HCT116 (cell line): ENCODE data around the gene CNTNAP2. TPM values are rescaled to one million over a fixed set of nuclear protein-coding genes. Genes with fewer than 3 reads are reported as not detected.

Experiments
- ATAC-seq: fragments of 200-7000 bp; cut with Tn5 transposase; 2 replicates; pipeline ENCODE4 v1.9.1; 2020; ENCODE audit warnings: mild to moderate bottlenecking, moderate library complexity
- BruUV-seq: library from RNA; stranded (reverse); fragments of 400-500 nt; replicated peaks from 2 replicates; lab custom pipeline; 2021; lab: Mats Ljungman, UMichigan
- CTCF ChIA-PET: fragments of 300-600 bp; sonication (Branson Sonifier 250); formaldehyde crosslinking; loops from one replicate; lab custom pipeline; 2021; ENCODE audit warnings: antibody characterized with exemption; lab: Charles Lee
- POLR2A ChIA-PET: fragments of 300-600, 350-600 bp; sonication (Branson Sonifier 250); formaldehyde crosslinking; loops from one replicate; lab custom pipeline; 2021; ENCODE audit warnings: antibody characterized with exemption; lab: Charles Lee
- RAD21 ChIA-PET, 2 experiments: fragments of 300-600 bp; sonication (Branson Sonifier 250); formaldehyde crosslinking; loops; one replicate each; lab custom pipeline; 2023; ENCODE audit warnings: low total read pairs in 2 of 2; ENCODE audit not compliant: uncharacterized antibody in 2 of 2, unreplicated experiment in 2 of 2, low non-redundant PET in 1 of 2; lab: Charles Lee
- DNase-seq: peaks from one replicate; pipeline ENCODE4 v3.0.0-alpha.2; 2010; ENCODE audit warnings: low read depth, low spot score
- H2AFZ ChIP-seq: fragments of 200-600 bp; shearing (Covaris generic), sonication (generic); 2 replicates; pipeline ENCODE4 v1.6.1; 2017; ENCODE audit warnings: low read depth, mixed run types, mixed read lengths, antibody characterized with exemption, low read length; ENCODE audit not compliant: poor library complexity, severe bottlenecking
- H3K27ac ChIP-seq: 2 replicates; pipeline ENCODE4 v1.5.1; 2012; ENCODE audit warnings: low read depth, low read length
- H3K27me3 ChIP-seq: fragments of 200-600 bp; sonication (generic); 2 replicates; pipeline ENCODE4 v1.6.1; 2016; ENCODE audit warnings: mixed run types, low read length, mixed read lengths; ENCODE audit not compliant: insufficient read depth
- H3K36me3 ChIP-seq, 2 experiments: fragments of 200-500 bp in 1 of 2; fragments of 200-600 bp in 1 of 2; sonication (Bioruptor generic) in 1 of 2; sonication (generic) in 1 of 2; 2 replicates each; pipeline versions ENCODE4 v1.5.1 to v1.6.1; 2014 to 2016; ENCODE audit warnings: low read length in 2 of 2, inconsistent platforms in 1 of 2, mixed read lengths in 1 of 2, mixed run types in 1 of 2; ENCODE audit not compliant: insufficient read depth in 2 of 2, control insufficient read depth in 1 of 2
- H3K4me1 ChIP-seq, 2 experiments: fragments of 200-600 bp in 1 of 2; sonication (generic) in 1 of 2; 2 replicates each; pipeline versions ENCODE4 v1.5.1 to v1.6.1; 2012 to 2017; ENCODE audit warnings: low read length in 2 of 2, inconsistent platforms in 1 of 2, mild to moderate bottlenecking in 1 of 2, mixed read lengths in 1 of 2, mixed run types in 1 of 2, moderate library complexity in 1 of 2; ENCODE audit not compliant: insufficient read depth in 2 of 2, control insufficient read depth in 1 of 2
- H3K4me2 ChIP-seq: fragments of 200-600 bp; sonication (generic); 2 replicates; pipeline ENCODE4 v1.6.1; 2017; ENCODE audit warnings: mixed run types, low read length, mixed read lengths
- H3K4me3 ChIP-seq, 2 experiments: fragments of 200-600 bp in 1 of 2; sonication (generic) in 1 of 2; replicated peaks in 1 of 2; 2 replicates each; pipeline ENCODE4 v1.5.1; 2011 to 2016; ENCODE audit warnings: low read length in 2 of 2, control low read depth in 1 of 2, low read depth in 1 of 2, mild to moderate bottlenecking in 1 of 2, mixed read lengths in 1 of 2, mixed run types in 1 of 2
- H3K79me2 ChIP-seq: fragments of 200-600 bp; sonication (generic); 2 replicates; pipeline ENCODE4 v1.6.1; 2017; ENCODE audit warnings: mild to moderate bottlenecking, mixed run types, low read length, moderate library complexity, mixed read lengths; ENCODE audit not compliant: insufficient read depth
- H3K9ac ChIP-seq: fragments of 200-600 bp; sonication (generic); 2 replicates; pipeline ENCODE4 v1.6.1; 2016; ENCODE audit warnings: low read length, mixed read lengths
- H3K9me2 ChIP-seq: fragments of 200-600 bp; sonication (generic), shearing (Covaris generic); 2 replicates; pipeline ENCODE4 v1.6.1; 2017; ENCODE audit warnings: mixed run types, mild to moderate bottlenecking, moderate library complexity; ENCODE audit not compliant: insufficient read depth
- H3K9me3 ChIP-seq, 2 experiments: fragments of 200-500 bp in 1 of 2; fragments of 200-600 bp in 1 of 2; sonication (Bioruptor generic) in 1 of 2; sonication (generic) in 1 of 2; 2 replicates each; pipeline ENCODE4 v1.6.1; 2014 to 2017; ENCODE audit warnings: low read length in 2 of 2, mixed read lengths in 2 of 2, inconsistent platforms in 1 of 2, low read depth in 1 of 2, mild to moderate bottlenecking in 1 of 2, mixed run types in 1 of 2, moderate library complexity in 1 of 2; ENCODE audit not compliant: control insufficient read depth in 1 of 2, insufficient read depth in 1 of 2
- H4K20me1 ChIP-seq: fragments of 200-600 bp; sonication (generic), shearing (Covaris generic); 2 replicates; pipeline ENCODE4 v1.6.1; 2017; ENCODE audit warnings: mixed run types, mild to moderate bottlenecking, moderate library complexity; ENCODE audit not compliant: insufficient read depth
- FOSL1 ChIP-seq: IDR thresholded peaks from 2 replicates; pipeline ENCODE4 v1.6.1; 2012; ENCODE audit warnings: low read depth
- RAD21 ChIP-seq: IDR thresholded peaks from 2 replicates; pipeline ENCODE4 v1.6.1; 2012; ENCODE audit warnings: low read depth, mild to moderate bottlenecking
- SRF ChIP-seq: IDR thresholded peaks from 2 replicates; pipeline ENCODE4 v1.6.1; 2012; ENCODE audit warnings: low read depth
- TCF7L2 ChIP-seq: IDR thresholded peaks from 2 replicates; pipeline ENCODE4 v1.7.0; 2011; ENCODE audit warnings: borderline replicate concordance, inconsistent platforms; ENCODE audit not compliant: insufficient read depth, insufficient read length; ENCODE audit errors: extremely low read depth
- YY1 ChIP-seq: IDR thresholded peaks from 2 replicates; pipeline ENCODE4 v1.6.1; 2011; ENCODE audit warnings: low read length, low read depth, moderate library complexity, mild to moderate bottlenecking; ENCODE audit not compliant: insufficient replicate concordance; ENCODE audit errors: extremely low read depth
- intact Hi-C: fragments of 100-400 bp; cut with micrococcal nuclease; formaldehyde crosslinking; loops from 2 replicates; pipeline ENCODE4 v1.10.0; 2022
- total RNA-seq: library from RNA; stranded (reverse); gene quantifications from one replicate; pipeline ENCODE4 v1.2.1, GENCODE V29; 2021; ENCODE audit not compliant: unreplicated experiment
- TF ChIP-seq, protein P1 (sequence below): IDR thresholded peaks from 2 replicates; pipeline ENCODE4 v1.6.1; 2012
- TF ChIP-seq, protein P2 (sequence below), 3 experiments: fragments of 200-600 bp in 1 of 3; sonication (generic) in 1 of 3; IDR thresholded peaks in 2 of 3; conservative IDR thresholded peaks in 1 of 3; 2 replicates each; pipeline ENCODE4 v1.5.1; 2012 to 2017; ENCODE audit warnings: low read depth in 2 of 3, low read length in 2 of 3, antibody characterized with exemption in 1 of 3, borderline replicate concordance in 1 of 3, control low read depth in 1 of 3, mild to moderate bottlenecking in 1 of 3, mixed read lengths in 1 of 3, mixed run types in 1 of 3, moderate library complexity in 1 of 3; ENCODE audit not compliant: insufficient read depth in 1 of 3

Gene CNTNAP2
- total RNA-seq, 1 experiment from 2014 or later: 0.37 TPM

DNA sequence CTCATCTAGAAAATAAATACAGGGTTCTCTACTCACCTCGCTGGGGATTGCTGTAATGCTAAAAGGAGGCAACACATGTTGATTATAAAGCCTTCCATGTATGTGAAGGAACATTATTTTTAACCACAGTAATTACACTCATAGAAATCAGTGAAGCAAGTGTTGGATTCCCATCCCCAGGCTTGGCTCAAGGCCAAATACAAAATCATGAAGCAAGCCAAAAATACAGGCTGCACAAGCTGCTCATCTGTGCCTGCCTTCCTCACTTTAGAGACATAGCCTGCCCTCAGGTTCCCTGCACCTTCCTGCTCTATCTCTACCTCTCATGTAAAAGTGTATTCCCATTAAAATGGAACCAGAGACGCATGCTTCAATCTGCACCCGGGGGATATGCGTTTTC lies 1396.8 kb downstream of the CNTNAP2 start (continued):
- TF ChIP-seq TCF7L2 (no peak), FOSL1 (no peak), SRF (no peak)

DNA sequence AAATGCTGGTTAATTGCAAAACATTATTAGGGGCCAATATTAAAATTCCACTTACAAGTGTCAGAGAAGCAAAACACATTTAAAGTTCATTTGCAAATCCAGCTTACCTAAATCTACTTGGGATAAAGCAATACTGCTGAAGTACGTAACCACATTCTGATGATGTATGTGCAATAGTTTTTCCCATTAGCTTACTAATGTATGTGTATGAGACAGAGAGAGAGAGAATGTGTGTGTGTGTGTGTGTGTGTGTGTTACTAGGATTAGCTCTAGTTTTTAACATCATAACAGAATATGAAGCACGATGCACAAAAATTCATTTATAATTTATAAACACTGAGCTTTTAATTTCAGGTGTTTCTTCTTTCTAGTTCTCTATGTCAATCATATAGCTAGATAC lies 1399.8 kb downstream of the CNTNAP2 start:
- Histone ChIP-seq H3K36me3 (no peaks in the 10 kb centered on the region), H3K9me3 (peaks cover 3 to 7% of the 10 kb centered on the region in 2 experiments; a peak in 2 of 4 replicates), H3K27me3 (no peaks in the 10 kb centered on the region), H3K4me3 (no peak overlapping the region), H3K79me2 (no peaks in the 10 kb centered on the region), H3K27ac (no peak overlapping the region), H4K20me1 (no peaks in the 10 kb centered on the region), H3K4me2 (no peak overlapping the region), H3K9me2 (no peaks in the 10 kb centered on the region), H3K4me1 (no peaks in the 10 kb centered on the region), H3K9ac (no peak overlapping the region), H2AFZ (no peak overlapping the region)
- no peak for ATAC-seq
- CTCF ChIA-PET: no interaction called here
- POLR2A ChIA-PET: no interaction called here
- no TSS peak for BruUV-seq
- RAD21 ChIA-PET: no interaction called here
- intact Hi-C loops: no loop called here
- TF ChIP-seq, protein P1, sequence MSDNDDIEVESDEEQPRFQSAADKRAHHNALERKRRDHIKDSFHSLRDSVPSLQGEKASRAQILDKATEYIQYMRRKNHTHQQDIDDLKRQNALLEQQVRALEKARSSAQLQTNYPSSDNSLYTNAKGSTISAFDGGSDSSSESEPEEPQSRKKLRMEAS: no peak
- TF ChIP-seq YY1: no peak
- TF ChIP-seq RAD21: no peak
- TF ChIP-seq, protein P2, sequence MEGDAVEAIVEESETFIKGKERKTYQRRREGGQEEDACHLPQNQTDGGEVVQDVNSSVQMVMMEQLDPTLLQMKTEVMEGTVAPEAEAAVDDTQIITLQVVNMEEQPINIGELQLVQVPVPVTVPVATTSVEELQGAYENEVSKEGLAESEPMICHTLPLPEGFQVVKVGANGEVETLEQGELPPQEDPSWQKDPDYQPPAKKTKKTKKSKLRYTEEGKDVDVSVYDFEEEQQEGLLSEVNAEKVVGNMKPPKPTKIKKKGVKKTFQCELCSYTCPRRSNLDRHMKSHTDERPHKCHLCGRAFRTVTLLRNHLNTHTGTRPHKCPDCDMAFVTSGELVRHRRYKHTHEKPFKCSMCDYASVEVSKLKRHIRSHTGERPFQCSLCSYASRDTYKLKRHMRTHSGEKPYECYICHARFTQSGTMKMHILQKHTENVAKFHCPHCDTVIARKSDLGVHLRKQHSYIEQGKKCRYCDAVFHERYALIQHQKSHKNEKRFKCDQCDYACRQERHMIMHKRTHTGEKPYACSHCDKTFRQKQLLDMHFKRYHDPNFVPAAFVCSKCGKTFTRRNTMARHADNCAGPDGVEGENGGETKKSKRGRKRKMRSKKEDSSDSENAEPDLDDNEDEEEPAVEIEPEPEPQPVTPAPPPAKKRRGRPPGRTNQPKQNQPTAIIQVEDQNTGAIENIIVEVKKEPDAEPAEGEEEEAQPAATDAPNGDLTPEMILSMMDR (IDR thresholded peaks at IDR 0.05 in 2 of 3, conservative IDR thresholded peaks at IDR 0.05 in 1 of 3; ENCODE audit: borderline replicate concordance in 1 of 3, insufficient read depth in 1 of 3, low read depth in 2 of 3, low read length in 2 of 3): no peak
- DNase-seq: no peak
